ENCODE data around the gene PLD1.
"Not testable (repeated sequence)": the region's sequence is repeated elsewhere in the genome, so short reads cannot be mapped to it uniquely, and the experiment has no call there.

Gene PLD1

GRCh38 chr3:171694888-171695287 lies 115.4 kb downstream of the PLD1 start:
- no peaks in the 10 kb centered on the region for H3K9me3 ChIP-seq (ENCODE audit: control insufficient read depth, insufficient read depth, low read length)
- no peaks in the 10 kb centered on the region for H3K4me1 ChIP-seq (ENCODE audit: insufficient read depth, low read length)
- H3K36me3 ChIP-seq (ENCODE audit: insufficient read depth, low read length) = no peaks in the 10 kb centered on the region
- no peak overlapping the region for H3K9ac ChIP-seq (ENCODE audit: low read depth, low read length)

GRCh38 chr3:171692551-171692950 lies 117.7 kb downstream of the PLD1 start:
- not testable (repeated sequence) for H3K9me3 ChIP-seq (ENCODE audit: control insufficient read depth, insufficient read depth, low read length); H3K4me1 ChIP-seq (ENCODE audit: insufficient read depth, low read length); H3K9ac ChIP-seq (ENCODE audit: low read depth, low read length); H3K36me3 ChIP-seq (ENCODE audit: insufficient read depth, low read length)

- Histone ChIP-seq H3K9me3 (ENCODE audit: control insufficient read depth, insufficient read depth, low read length) (no peaks in the 10 kb centered on the region), H3K9ac (ENCODE audit: low read depth, low read length) (no peak overlapping the region), H3K36me3 (ENCODE audit: insufficient read depth, low read length) (no peaks in the 10 kb centered on the region), H3K4me1 (ENCODE audit: insufficient read depth, low read length) (no peaks in the 10 kb centered on the region)
Measured at GRCh38 chr3:171691485-171691884, 118.8 kb downstream of the PLD1 start.

GRCh38 chr3:171690281-171690680 lies 120.0 kb downstream of the PLD1 start:
- H3K9ac ChIP-seq (ENCODE audit: low read depth, low read length) = no peak overlapping the region
- no peaks in the 10 kb centered on the region for H3K4me1 ChIP-seq (ENCODE audit: insufficient read depth, low read length)
- H3K9me3 ChIP-seq (ENCODE audit: control insufficient read depth, insufficient read depth, low read length) = no peaks in the 10 kb centered on the region
- H3K36me3 ChIP-seq (ENCODE audit: insufficient read depth, low read length) = no peaks in the 10 kb centered on the region

GRCh38 chr3:171688593-171688992 lies 121.7 kb downstream of the PLD1 start:
- Histone ChIP-seq H3K36me3 (ENCODE audit: insufficient read depth, low read length) (no peaks in the 10 kb centered on the region), H3K9me3 (ENCODE audit: control insufficient read depth, insufficient read depth, low read length) (no peaks in the 10 kb centered on the region), H3K9ac (ENCODE audit: low read depth, low read length) (no peak overlapping the region), H3K4me1 (ENCODE audit: insufficient read depth, low read length) (no peaks in the 10 kb centered on the region)

- H3K36me3 ChIP-seq (ENCODE audit: insufficient read depth, low read length) = no peaks in the 10 kb centered on the region
- H3K9me3 ChIP-seq (ENCODE audit: control insufficient read depth, insufficient read depth, low read length) = no peaks in the 10 kb centered on the region
Measured at GRCh38 chr3:171688002-171688401, 122.3 kb downstream of the PLD1 start.

GRCh38 chr3:171687581-171687980 lies 122.7 kb downstream of the PLD1 start:
- Histone ChIP-seq H3K36me3 (ENCODE audit: insufficient read depth, low read length) (no peaks in the 10 kb centered on the region), H3K9ac (ENCODE audit: low read depth, low read length) (no peak overlapping the region), H3K4me1 (ENCODE audit: insufficient read depth, low read length) (no peaks in the 10 kb centered on the region), H3K9me3 (ENCODE audit: control insufficient read depth, insufficient read depth, low read length) (no peaks in the 10 kb centered on the region)

More at GRCh38 chr3:171688002-171688401, 122.3 kb downstream of the PLD1 start:
- Histone ChIP-seq H3K4me1 (ENCODE audit: insufficient read depth, low read length) (no peaks in the 10 kb centered on the region), H3K9ac (ENCODE audit: low read depth, low read length) (no peak overlapping the region)

- no peaks in the 10 kb centered on the region for H3K36me3 ChIP-seq (ENCODE audit: insufficient read depth, low read length)
- H3K9me3 ChIP-seq (ENCODE audit: control insufficient read depth, insufficient read depth, low read length) = no peaks in the 10 kb centered on the region
- no peaks in the 10 kb centered on the region for H3K4me1 ChIP-seq (ENCODE audit: insufficient read depth, low read length)
- H3K9ac ChIP-seq (ENCODE audit: low read depth, low read length) = no peak overlapping the region
Measured at GRCh38 chr3:171687064-171687463, 123.2 kb downstream of the PLD1 start.

GRCh38 chr3:171685116-171685895 lies 125.0 kb downstream of the PLD1 start:
- Histone ChIP-seq H3K36me3 (ENCODE audit: insufficient read depth, low read length) (no peaks in the 10 kb centered on the region), H3K4me1 (ENCODE audit: insufficient read depth, low read length) (no peaks in the 10 kb centered on the region), H3K9me3 (ENCODE audit: control insufficient read depth, insufficient read depth, low read length) (no peaks in the 10 kb centered on the region), H3K9ac (ENCODE audit: low read depth, low read length) (no peak overlapping the region)

- Histone ChIP-seq H3K36me3 (ENCODE audit: insufficient read depth, low read length) (no peaks in the 10 kb centered on the region), H3K9me3 (ENCODE audit: control insufficient read depth, insufficient read depth, low read length) (no peaks in the 10 kb centered on the region), H3K9ac (ENCODE audit: low read depth, low read length) (no peak overlapping the region), H3K4me1 (ENCODE audit: insufficient read depth, low read length) (no peaks in the 10 kb centered on the region)
Measured at GRCh38 chr3:171684221-171684620, 126.1 kb downstream of the PLD1 start.

- Histone ChIP-seq H3K4me1 (ENCODE audit: insufficient read depth, low read length) (no peaks in the 10 kb centered on the region), H3K36me3 (ENCODE audit: insufficient read depth, low read length) (no peaks in the 10 kb centered on the region), H3K9ac (ENCODE audit: low read depth, low read length) (no peak overlapping the region)
Measured at GRCh38 chr3:171682743-171683142, 127.5 kb downstream of the PLD1 start.

GRCh38 chr3:171680726-171681411 lies 129.4 kb downstream of the PLD1 start:
- no peaks in the 10 kb centered on the region for H3K9me3 ChIP-seq (ENCODE audit: control insufficient read depth, insufficient read depth, low read length)
- no peak overlapping the region for H3K9ac ChIP-seq (ENCODE audit: low read depth, low read length)
- H3K36me3 ChIP-seq (ENCODE audit: insufficient read depth, low read length) = no peaks in the 10 kb centered on the region
- no peaks in the 10 kb centered on the region for H3K4me1 ChIP-seq (ENCODE audit: insufficient read depth, low read length)

More at GRCh38 chr3:171682743-171683142, 127.5 kb downstream of the PLD1 start:
- H3K9me3 ChIP-seq (ENCODE audit: control insufficient read depth, insufficient read depth, low read length) = no peaks in the 10 kb centered on the region

- Histone ChIP-seq H3K4me1 (ENCODE audit: insufficient read depth, low read length) (no peaks in the 10 kb centered on the region), H3K9me3 (ENCODE audit: control insufficient read depth, insufficient read depth, low read length) (no peaks in the 10 kb centered on the region), H3K9ac (ENCODE audit: low read depth, low read length) (no peak overlapping the region), H3K36me3 (ENCODE audit: insufficient read depth, low read length) (no peaks in the 10 kb centered on the region)
Measured at GRCh38 chr3:171678971-171679492, 131.3 kb downstream of the PLD1 start.

GRCh38 chr3:171677706-171678105 lies 132.6 kb downstream of the PLD1 start:
- Histone ChIP-seq H3K9ac (ENCODE audit: low read depth, low read length) (no peak overlapping the region), H3K4me1 (ENCODE audit: insufficient read depth, low read length) (no peaks in the 10 kb centered on the region), H3K36me3 (ENCODE audit: insufficient read depth, low read length) (no peaks in the 10 kb centered on the region), H3K9me3 (ENCODE audit: control insufficient read depth, insufficient read depth, low read length) (no peaks in the 10 kb centered on the region)
